ENCODE measurements around the gene MATCAP1. TPM values are rescaled to one million over a fixed set of nuclear protein-coding genes. Genes with fewer than 3 reads are reported as not detected.

MATCAP1 gene
- polyA plus RNA-seq, 1 donor (not counting 4 experiments of a cell fraction or from before 2014, with no cell fraction given), result 13.3 TPM

DNA sequence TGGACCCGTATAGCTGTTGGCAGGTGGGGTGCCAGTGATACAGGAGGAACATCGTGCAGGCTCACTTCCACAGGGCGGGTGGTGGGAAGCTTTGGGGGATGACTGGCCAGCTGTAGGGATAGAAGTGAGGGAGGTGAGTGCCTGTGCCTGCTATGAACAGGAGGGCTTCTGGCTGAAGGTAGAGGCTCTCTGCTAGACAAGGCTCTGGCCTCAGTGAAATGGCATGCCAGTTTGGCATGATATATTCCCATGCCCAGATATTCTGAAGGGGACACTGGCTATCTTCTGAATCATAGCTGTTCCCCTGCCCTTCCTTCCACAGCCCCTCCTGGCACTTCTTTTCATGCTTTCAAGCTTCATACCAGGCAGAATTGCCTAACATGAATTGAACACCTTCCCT lies 54.9 kb downstream of the MATCAP1 start:
- no peak for TF ChIP-seq EZH2 (IDR thresholded peaks at IDR 0.05; ENCODE audit: low read length)
- TF ChIP-seq, protein P1, sequence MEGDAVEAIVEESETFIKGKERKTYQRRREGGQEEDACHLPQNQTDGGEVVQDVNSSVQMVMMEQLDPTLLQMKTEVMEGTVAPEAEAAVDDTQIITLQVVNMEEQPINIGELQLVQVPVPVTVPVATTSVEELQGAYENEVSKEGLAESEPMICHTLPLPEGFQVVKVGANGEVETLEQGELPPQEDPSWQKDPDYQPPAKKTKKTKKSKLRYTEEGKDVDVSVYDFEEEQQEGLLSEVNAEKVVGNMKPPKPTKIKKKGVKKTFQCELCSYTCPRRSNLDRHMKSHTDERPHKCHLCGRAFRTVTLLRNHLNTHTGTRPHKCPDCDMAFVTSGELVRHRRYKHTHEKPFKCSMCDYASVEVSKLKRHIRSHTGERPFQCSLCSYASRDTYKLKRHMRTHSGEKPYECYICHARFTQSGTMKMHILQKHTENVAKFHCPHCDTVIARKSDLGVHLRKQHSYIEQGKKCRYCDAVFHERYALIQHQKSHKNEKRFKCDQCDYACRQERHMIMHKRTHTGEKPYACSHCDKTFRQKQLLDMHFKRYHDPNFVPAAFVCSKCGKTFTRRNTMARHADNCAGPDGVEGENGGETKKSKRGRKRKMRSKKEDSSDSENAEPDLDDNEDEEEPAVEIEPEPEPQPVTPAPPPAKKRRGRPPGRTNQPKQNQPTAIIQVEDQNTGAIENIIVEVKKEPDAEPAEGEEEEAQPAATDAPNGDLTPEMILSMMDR (optimal IDR thresholded peaks at IDR 0.05 in 1 of 3, IDR thresholded peaks at IDR 0.05 in 1 of 3, conservative IDR thresholded peaks at IDR 0.05 in 1 of 3; ENCODE audit: extremely low read depth in 1 of 3, insufficient read depth in 2 of 3, low read length in 3 of 3), result no peak
- H3K79me2 ChIP-seq (ENCODE audit: control insufficient read depth, insufficient read depth, low read length), result no peaks in the 10 kb centered on the region
- no peaks in the 10 kb centered on the region for H3K9me1 ChIP-seq (ENCODE audit: control insufficient read depth, extremely low read depth, insufficient read depth, low read length)
- FAIRE-seq (no peak), DNase-seq (ENCODE audit: low read depth, low spot score) (no peak)
- H2AFZ ChIP-seq (ENCODE audit: control insufficient read depth, low read length), result no peak overlapping the region
- no peaks in the 10 kb centered on the region for H4K20me1 ChIP-seq (ENCODE audit: control insufficient read depth, extremely low read depth, insufficient read depth, low read length)
- no peak overlapping the region for H3K9ac ChIP-seq (ENCODE audit: control insufficient read depth, extremely low read depth, insufficient read depth, low read length)
- dilution Hi-C loops (cut with MboI; ENCODE audit: extremely low pct_ligation_motif_present, low sequenced_read_pairs), result no loop called here
- no peaks in the 10 kb centered on the region for H3K27me3 ChIP-seq (ENCODE audit: control insufficient read depth, extremely low read depth, insufficient read depth, low read length)
- no peak overlapping the region for H3K4me3 ChIP-seq (ENCODE audit: control insufficient read depth in 2 of 3, extremely low read depth in 1 of 3, insufficient read depth in 2 of 3, low read depth in 1 of 3, low read length in 3 of 3)
- no peak overlapping the region for H3K4me2 ChIP-seq (ENCODE audit: control insufficient read depth, extremely low read depth, insufficient read depth, low read depth, low read length)
- peaks cover 24 to 36% of the 10 kb centered on the region in 2 experiments for H3K36me3 ChIP-seq (ENCODE audit: control insufficient read depth in 2 of 2, extremely low read depth in 1 of 2, insufficient read depth in 2 of 2, low read length in 2 of 2)
- H3K9me3 ChIP-seq (ENCODE audit: control insufficient read depth, low read depth, low read length), result no peaks in the 10 kb centered on the region
- no peak overlapping the region for H3K27ac ChIP-seq (ENCODE audit: control insufficient read depth, insufficient read depth, low read length)
- H3K4me1 ChIP-seq (ENCODE audit: control insufficient read depth, extremely low read depth, insufficient read depth, low read length), result no peaks in the 10 kb centered on the region

DNA sequence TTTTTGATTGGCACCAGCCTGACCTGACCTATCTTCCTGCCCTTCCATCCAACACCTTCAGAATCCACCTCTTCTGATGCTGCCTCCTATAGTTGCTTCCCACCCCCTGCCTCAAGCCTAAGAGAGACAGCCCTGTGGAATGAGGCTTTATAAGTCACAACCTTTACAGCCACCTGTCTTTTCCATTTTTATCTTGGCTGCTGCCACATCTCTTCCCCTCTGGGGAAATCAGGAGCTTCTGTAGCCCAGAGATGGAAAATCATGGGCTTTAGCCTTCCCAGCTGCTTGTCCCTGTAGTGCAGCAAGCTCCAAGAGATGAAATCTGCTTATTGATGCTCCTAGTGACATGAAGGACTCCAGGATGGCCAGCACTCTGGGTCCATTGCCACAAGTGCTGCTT lies 55.3 kb downstream of the MATCAP1 start:
- H3K27me3 ChIP-seq (ENCODE audit: control insufficient read depth, extremely low read depth, insufficient read depth, low read length), result no peaks in the 10 kb centered on the region
- DNase-seq (ENCODE audit: low read depth, low spot score), result no peak
- no peaks in the 10 kb centered on the region for H3K9me3 ChIP-seq (ENCODE audit: control insufficient read depth, low read depth, low read length)
- peaks cover 23 to 36% of the 10 kb centered on the region in 2 experiments for H3K36me3 ChIP-seq (ENCODE audit: control insufficient read depth in 2 of 2, extremely low read depth in 1 of 2, insufficient read depth in 2 of 2, low read length in 2 of 2)
- TF ChIP-seq, protein P1 (optimal IDR thresholded peaks at IDR 0.05 in 1 of 3, IDR thresholded peaks at IDR 0.05 in 1 of 3, conservative IDR thresholded peaks at IDR 0.05 in 1 of 3; ENCODE audit: extremely low read depth in 1 of 3, insufficient read depth in 2 of 3, low read length in 3 of 3), result no peak
- TF ChIP-seq EZH2 (IDR thresholded peaks at IDR 0.05; ENCODE audit: low read length), result no peak
- no peak overlapping the region for H3K27ac ChIP-seq (ENCODE audit: control insufficient read depth, insufficient read depth, low read length)
- no peaks in the 10 kb centered on the region for H3K4me1 ChIP-seq (ENCODE audit: control insufficient read depth, extremely low read depth, insufficient read depth, low read length)
- H3K9ac ChIP-seq (ENCODE audit: control insufficient read depth, extremely low read depth, insufficient read depth, low read length), result no peak overlapping the region
- H3K79me2 ChIP-seq (ENCODE audit: control insufficient read depth, insufficient read depth, low read length), result no peaks in the 10 kb centered on the region
- no peaks in the 10 kb centered on the region for H4K20me1 ChIP-seq (ENCODE audit: control insufficient read depth, extremely low read depth, insufficient read depth, low read length)
- H3K9me1 ChIP-seq (ENCODE audit: control insufficient read depth, extremely low read depth, insufficient read depth, low read length), result no peaks in the 10 kb centered on the region
- FAIRE-seq, result no peak
- H3K4me2 ChIP-seq (ENCODE audit: control insufficient read depth, extremely low read depth, insufficient read depth, low read depth, low read length), result no peak overlapping the region
- dilution Hi-C loops (cut with MboI; ENCODE audit: extremely low pct_ligation_motif_present, low sequenced_read_pairs), result no loop called here
- H3K4me3 ChIP-seq (ENCODE audit: control insufficient read depth in 2 of 3, extremely low read depth in 1 of 3, insufficient read depth in 2 of 3, low read depth in 1 of 3, low read length in 3 of 3), result no peak overlapping the region
- H2AFZ ChIP-seq (ENCODE audit: control insufficient read depth, low read length), result no peak overlapping the region

Small RNAs within 50 kb of the gene (small RNA-seq; reads per million reads assigned to genes)
- 0.20 to 5.3 (median 0.50) reads per million in 3 experiments for gene MIR328 (ENCODE audit: insufficient read length in 3 of 3, low read depth in 3 of 3, low replicate concordance in 1 of 3)

Other genes starting within 250 kb of the MATCAP1 start
- 99.6 to 149 TPM (median 105 TPM) in 3 replicates for gene CIAO2B, start 249.6 kb downstream of the MATCAP1 start, polyA plus RNA-seq
- 37.5 to 93.4 TPM (median 41.6 TPM) in 3 replicates for gene CES2, start 248.4 kb downstream of the MATCAP1 start, polyA plus RNA-seq
- 0.63 to 2.7 TPM (median 1.5 TPM) in 3 replicates for gene CES3, start 222.7 kb downstream of the MATCAP1 start, polyA plus RNA-seq
- 5.1 to 12.8 TPM (median 6.6 TPM) in 3 replicates for gene CES4A, start 195.4 kb downstream of the MATCAP1 start, polyA plus RNA-seq
- gene CBFB, start 154.8 kb downstream of the MATCAP1 start, polyA plus RNA-seq, result 18.0 to 55.9 TPM (median 39.7 TPM) in 3 replicates
- gene PHAF1, start 74.0 kb downstream of the MATCAP1 start, polyA plus RNA-seq, result 26.7 to 31.5 TPM (median 28.0 TPM) in 3 replicates
- gene B3GNT9, start 33.0 kb downstream of the MATCAP1 start, polyA plus RNA-seq, result 2.6 to 5.4 TPM (median 3.9 TPM) in 3 replicates
- gene TRADD, start 24.1 kb downstream of the MATCAP1 start, polyA plus RNA-seq, result 12.5 to 25.0 TPM (median 12.5 TPM) in 3 replicates
- 3.0 to 6.0 TPM (median 4.0 TPM) in 3 replicates for gene FBXL8, start 24.0 kb downstream of the MATCAP1 start, polyA plus RNA-seq
- gene HSF4, start 19.2 kb downstream of the MATCAP1 start, polyA plus RNA-seq, result 4.3 to 10.7 TPM (median 4.9 TPM) in 3 replicates
- 10.5 to 18.1 TPM (median 16.8 TPM) in 3 replicates for gene NOL3, start 13.4 kb downstream of the MATCAP1 start, polyA plus RNA-seq
- not detected in 3 replicates for gene EXOC3L1, start 6.2 kb upstream of the MATCAP1 start, polyA plus RNA-seq
- 64.7 to 97.7 TPM (median 74.8 TPM) in 3 replicates for gene E2F4, start 8.2 kb upstream of the MATCAP1 start, polyA plus RNA-seq
- 21.0 to 38.7 TPM (median 23.4 TPM) in 3 replicates for gene ELMO3, start 15.2 kb upstream of the MATCAP1 start, polyA plus RNA-seq
- gene TMEM208, start 43.2 kb upstream of the MATCAP1 start, polyA plus RNA-seq, result 44.9 to 47.6 TPM (median 46.3 TPM) in 3 replicates
- 21.6 to 29.6 TPM (median 29.4 TPM) in 3 replicates for gene FHOD1, start 63.5 kb upstream of the MATCAP1 start, polyA plus RNA-seq
- 0.51 to 0.68 TPM (median 0.62 TPM) in 3 replicates for gene SLC9A5, start 65.0 kb upstream of the MATCAP1 start, polyA plus RNA-seq
- 0.80 to 4.3 TPM (median 1.3 TPM) in 3 replicates for gene PLEKHG4, start 95.6 kb upstream of the MATCAP1 start, polyA plus RNA-seq
- gene KCTD19, start 142.8 kb upstream of the MATCAP1 start, polyA plus RNA-seq, result not detected in 3 replicates
- not detected in 3 replicates for gene LRRC36, start 142.9 kb upstream of the MATCAP1 start, polyA plus RNA-seq
- 0.37 to 0.96 TPM in 2 of 3 replicates, not detected in the other for gene TPPP3, start 209.5 kb upstream of the MATCAP1 start, polyA plus RNA-seq
- 1.1 to 3.2 TPM (median 1.8 TPM) in 3 replicates for gene ZDHHC1, start 232.5 kb upstream of the MATCAP1 start, polyA plus RNA-seq
- gene HSD11B2, start 247.2 kb upstream of the MATCAP1 start, polyA plus RNA-seq, result 0.59 to 2.4 TPM (median 0.93 TPM) in 3 replicates